MM.1S (cell line): Measurements from ENCODE around the gene TMEM80.
A peak's percentile ranks its signal among the peaks of the same experiment; 100 is the strongest.

ENCODE experiments used
- DNase-seq: peaks from one replicate; pipeline ENCODE4 v3.0.0-alpha.2; 2015
- H2AFZ ChIP-seq: fragments of 300-600 bp; sonication (generic); 2 replicates; pipeline ENCODE4 v1.6.0; 2016; ENCODE audit warnings: antibody characterized with exemption, low read length
- H3F3A ChIP-seq: fragments of 300-600 bp; sonication (generic); 2 replicates; pipeline ENCODE4 v1.6.1; 2016; ENCODE audit warnings: mild to moderate bottlenecking, antibody characterized with exemption, low read length, moderate library complexity, mixed read lengths; ENCODE audit not compliant: insufficient read depth
- H3K27ac ChIP-seq: fragments of 300-600 bp; sonication (generic); 2 replicates; pipeline ENCODE4 v1.5.1; 2016; ENCODE audit warnings: mild to moderate bottlenecking, low read length
- H3K27me3 ChIP-seq: fragments of 300-600 bp; sonication (generic); replicated peaks from 2 replicates; pipeline ENCODE4 v1.6.0; 2016; ENCODE audit warnings: low read length; ENCODE audit not compliant: insufficient read depth
- H3K36me3 ChIP-seq: fragments of 300-600 bp; sonication (generic); replicated peaks from 2 replicates; pipeline ENCODE4 v1.6.1; 2016; ENCODE audit warnings: mild to moderate bottlenecking, low read length, mixed read lengths; ENCODE audit not compliant: insufficient read depth
- H3K4me1 ChIP-seq: fragments of 300-600 bp; sonication (generic); 2 replicates; pipeline ENCODE4 v1.6.1; 2016; ENCODE audit warnings: low read length, mixed read lengths
- H3K4me2 ChIP-seq: fragments of 300-600 bp; sonication (generic); 2 replicates; pipeline ENCODE4 v1.6.0; 2016; ENCODE audit warnings: low read depth, low read length
- H3K4me3 ChIP-seq: fragments of 300-600 bp; sonication (generic); 2 replicates; pipeline ENCODE4 v1.5.1; 2016; ENCODE audit warnings: low read length, mixed read lengths
- H3K79me2 ChIP-seq: fragments of 300-600 bp; sonication (generic); 2 replicates; pipeline ENCODE4 v1.6.1; 2016; ENCODE audit warnings: mixed run types, low read length, mixed read lengths
- H3K9ac ChIP-seq: fragments of 300-600 bp; sonication (generic); 2 replicates; pipeline ENCODE4 v1.6.1; 2016; ENCODE audit warnings: low read length, mixed read lengths
- H3K9me2 ChIP-seq: fragments of 300-600 bp; sonication (generic); replicated peaks from 2 replicates; pipeline ENCODE4 v1.6.1; 2016; ENCODE audit warnings: mild to moderate bottlenecking, low read length, mixed read lengths; ENCODE audit not compliant: insufficient read depth
- H3K9me3 ChIP-seq: fragments of 300-600 bp; sonication (generic); replicated peaks from 2 replicates; pipeline ENCODE4 v1.6.1; 2016; ENCODE audit warnings: mild to moderate bottlenecking, low read length, mixed read lengths; ENCODE audit not compliant: insufficient read depth
- H4K20me1 ChIP-seq: fragments of 300-600 bp; sonication (generic); 2 replicates; pipeline ENCODE4 v1.6.1; 2016; ENCODE audit warnings: mild to moderate bottlenecking, low read length, moderate library complexity, mixed read lengths; ENCODE audit not compliant: insufficient read depth
- EZH2 ChIP-seq: fragments of 300-600 bp; sonication (generic); optimal IDR thresholded peaks from 2 replicates; pipeline ENCODE3; 2017; ENCODE audit warnings: low read depth, mild to moderate bottlenecking, antibody characterized with exemption, low read length, mixed read lengths
- EZH2phosphoT487 ChIP-seq: fragments of 300-600 bp; sonication (generic); IDR thresholded peaks from 2 replicates; pipeline ENCODE4 v1.6.1; 2018; ENCODE audit warnings: antibody characterized with exemption, low read length
- TF ChIP-seq, protein P1 (sequence below): fragments of 300-600 bp; sonication (generic); IDR thresholded peaks from 2 replicates; pipeline ENCODE4 v1.5.1; 2016; ENCODE audit warnings: antibody characterized with exemption, low read length, mixed read lengths

The TMEM80 gene

DNA sequence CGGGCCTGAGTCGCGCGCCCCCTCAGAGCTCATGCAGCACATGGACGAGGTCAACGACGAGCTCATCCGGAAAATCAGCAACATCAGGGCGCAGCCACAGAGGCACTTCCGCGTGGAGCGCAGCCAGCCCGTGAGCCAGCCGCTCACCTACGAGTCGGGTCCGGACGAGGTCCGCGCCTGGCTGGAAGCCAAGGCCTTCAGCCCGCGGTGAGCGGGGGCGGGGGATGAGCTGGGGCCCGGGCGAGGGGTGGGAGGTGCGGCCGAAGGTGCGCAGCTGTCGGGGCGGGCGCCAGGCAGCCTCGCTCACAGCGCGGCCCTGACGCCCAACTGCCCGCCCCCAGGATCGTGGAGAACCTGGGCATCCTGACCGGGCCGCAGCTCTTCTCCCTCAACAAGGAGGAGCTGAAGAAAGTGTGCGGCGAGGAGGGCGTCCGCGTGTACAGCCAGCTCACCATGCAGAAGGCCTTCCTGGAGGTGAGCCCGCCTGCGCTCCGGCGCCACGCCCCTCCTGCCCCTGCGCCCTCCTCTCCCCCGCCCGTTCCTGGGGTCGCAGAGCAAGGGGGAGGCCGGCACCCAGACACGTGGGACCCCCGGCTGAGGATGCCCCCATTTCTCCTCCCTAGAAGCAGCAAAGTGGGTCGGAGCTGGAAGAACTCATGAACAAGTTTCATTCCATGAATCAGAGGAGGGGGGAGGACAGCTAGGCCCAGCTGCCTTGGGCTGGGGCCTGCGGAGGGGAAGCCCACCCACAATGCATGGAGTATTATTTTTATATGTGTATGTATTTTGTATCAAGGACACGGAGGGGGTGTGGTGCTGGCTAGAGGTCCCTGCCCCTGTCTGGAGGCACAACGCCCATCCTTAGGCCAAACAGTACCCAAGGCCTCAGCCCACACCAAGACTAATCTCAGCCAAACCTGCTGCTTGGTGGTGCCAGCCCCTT is 30.9 kb downstream of the TMEM80 start:
- Histone ChIP-seq H2AFZ (peak overlapping the region; percentile 55), H3K9me3 (no peaks in the 10 kb centered on the region), H3K9ac (peak overlapping the region; percentile 34; the same call in 1 of the 2 replicates), H3K36me3 (no peaks in the 10 kb centered on the region), H3K4me1 (peaks cover 13% of the 10 kb centered on the region), H3F3A (peaks cover 16% of the 10 kb centered on the region; the same call in 1 of the 2 replicates), H3K9me2 (no peaks in the 10 kb centered on the region), H3K27ac (no peak overlapping the region; the same call in 1 of the 2 replicates), H3K4me2 (peak overlapping the region; percentile 60), H3K79me2 (no peaks in the 10 kb centered on the region), H3K27me3 (no peaks in the 10 kb centered on the region), H3K4me3 (peak overlapping the region; percentile 48), H4K20me1 (no peaks in the 10 kb centered on the region)
- DNase-seq: peak; percentile 87
- TF ChIP-seq, protein P1, sequence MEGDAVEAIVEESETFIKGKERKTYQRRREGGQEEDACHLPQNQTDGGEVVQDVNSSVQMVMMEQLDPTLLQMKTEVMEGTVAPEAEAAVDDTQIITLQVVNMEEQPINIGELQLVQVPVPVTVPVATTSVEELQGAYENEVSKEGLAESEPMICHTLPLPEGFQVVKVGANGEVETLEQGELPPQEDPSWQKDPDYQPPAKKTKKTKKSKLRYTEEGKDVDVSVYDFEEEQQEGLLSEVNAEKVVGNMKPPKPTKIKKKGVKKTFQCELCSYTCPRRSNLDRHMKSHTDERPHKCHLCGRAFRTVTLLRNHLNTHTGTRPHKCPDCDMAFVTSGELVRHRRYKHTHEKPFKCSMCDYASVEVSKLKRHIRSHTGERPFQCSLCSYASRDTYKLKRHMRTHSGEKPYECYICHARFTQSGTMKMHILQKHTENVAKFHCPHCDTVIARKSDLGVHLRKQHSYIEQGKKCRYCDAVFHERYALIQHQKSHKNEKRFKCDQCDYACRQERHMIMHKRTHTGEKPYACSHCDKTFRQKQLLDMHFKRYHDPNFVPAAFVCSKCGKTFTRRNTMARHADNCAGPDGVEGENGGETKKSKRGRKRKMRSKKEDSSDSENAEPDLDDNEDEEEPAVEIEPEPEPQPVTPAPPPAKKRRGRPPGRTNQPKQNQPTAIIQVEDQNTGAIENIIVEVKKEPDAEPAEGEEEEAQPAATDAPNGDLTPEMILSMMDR: no peak
- TF ChIP-seq EZH2phosphoT487 (no peak), EZH2 (no peak)

DNA sequence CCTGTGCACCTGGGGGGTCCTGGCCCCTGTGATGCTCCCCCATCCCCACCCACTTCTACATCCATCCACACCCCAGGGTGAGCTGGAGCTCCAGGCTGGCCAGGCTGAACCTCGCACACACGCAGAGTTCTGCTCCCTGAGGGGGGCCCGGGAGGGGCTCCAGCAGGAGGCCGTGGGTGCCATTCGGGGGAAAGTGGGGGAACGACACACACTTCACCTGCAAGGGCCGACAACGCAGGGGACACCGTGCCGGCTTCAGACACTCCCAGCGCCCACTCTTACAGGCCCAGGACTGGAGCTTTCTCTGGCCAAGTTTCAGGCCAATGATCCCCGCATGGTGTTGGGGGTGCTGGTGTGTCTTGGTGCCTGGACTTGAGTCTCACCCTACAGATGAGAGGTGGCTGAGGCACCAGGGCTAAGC is 31.7 kb downstream of the TMEM80 start:
- no peak overlapping the region for H3K4me3 ChIP-seq
- H2AFZ ChIP-seq: no peak overlapping the region
- H3K9me3 ChIP-seq: no peaks in the 10 kb centered on the region
- no peak overlapping the region for H3K9ac ChIP-seq
- H3K27ac ChIP-seq: no peak overlapping the region
- DNase-seq: no peak
- TF ChIP-seq EZH2phosphoT487 (no peak), EZH2 (no peak)
- TF ChIP-seq, protein P1: no peak
- no peaks in the 10 kb centered on the region for H3K27me3 ChIP-seq
- H3K4me1 ChIP-seq: peaks cover 7% of the 10 kb centered on the region
- H3F3A ChIP-seq: peaks cover 16% of the 10 kb centered on the region; the same call in 1 of the 2 replicates
- no peaks in the 10 kb centered on the region for H3K9me2 ChIP-seq
- H3K79me2 ChIP-seq: no peaks in the 10 kb centered on the region
- H3K36me3 ChIP-seq: no peaks in the 10 kb centered on the region
- no peaks in the 10 kb centered on the region for H4K20me1 ChIP-seq
- no peak overlapping the region; the same call in 1 of the 2 replicates for H3K4me2 ChIP-seq

DNA sequence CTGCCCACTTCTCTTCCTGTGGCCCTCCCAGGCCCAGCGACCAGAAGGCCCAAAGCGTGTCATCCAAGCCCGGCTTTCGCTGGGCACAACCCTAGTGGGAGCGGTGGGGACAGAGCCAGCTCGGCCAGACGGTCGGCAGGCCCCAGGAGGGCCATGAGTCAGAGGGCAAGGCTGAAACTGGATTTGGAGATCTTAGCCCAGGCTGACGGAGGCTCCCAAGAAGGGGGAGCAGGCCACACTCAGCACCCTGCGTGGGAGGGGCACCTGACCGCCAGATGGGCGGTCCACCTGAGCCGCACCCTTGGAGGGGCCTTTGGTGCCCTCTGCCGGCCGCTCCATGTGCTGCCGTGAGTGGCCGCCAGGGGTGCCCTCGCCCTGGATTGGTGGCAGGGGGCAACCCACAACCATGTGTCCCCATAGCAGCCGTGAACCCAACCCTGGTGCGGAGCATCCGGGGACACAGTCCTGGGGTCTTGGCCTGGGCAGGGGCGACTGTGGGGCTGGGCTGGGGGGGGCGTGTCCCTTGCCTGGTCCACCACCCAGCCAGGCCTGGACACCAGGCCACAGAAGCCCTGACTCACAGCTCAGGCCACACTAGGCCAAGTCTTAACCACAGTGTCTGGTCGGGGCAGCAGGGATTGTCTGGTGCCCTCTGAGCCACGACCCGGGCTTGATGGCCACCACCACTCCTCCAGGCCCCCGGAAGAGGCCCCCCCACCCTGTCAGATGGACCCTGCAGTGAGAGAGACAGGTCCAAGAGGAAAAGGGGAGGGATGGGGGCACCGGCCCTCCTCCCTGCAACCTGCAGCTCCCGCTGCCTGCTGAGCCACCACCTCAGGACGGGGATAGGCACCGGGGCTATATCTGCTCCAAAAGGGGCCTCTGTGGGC is 32.5 kb downstream of the TMEM80 start:
- no peak overlapping the region for H2AFZ ChIP-seq
- H3K9me2 ChIP-seq: no peaks in the 10 kb centered on the region
- peaks cover 16% of the 10 kb centered on the region; the same call in 1 of the 2 replicates for H3F3A ChIP-seq
- no peak overlapping the region for H3K4me3 ChIP-seq
- peak; percentile 74 for DNase-seq
- peak overlapping the region; percentile 10; the same call in 1 of the 2 replicates for H3K4me2 ChIP-seq
- no peaks in the 10 kb centered on the region for H4K20me1 ChIP-seq
- H3K36me3 ChIP-seq: no peaks in the 10 kb centered on the region
- H3K27me3 ChIP-seq: peaks cover 3% of the 10 kb centered on the region; the same call in 1 of the 2 replicates
- TF ChIP-seq, protein P1: peak; percentile 100
- no peak for TF ChIP-seq EZH2
- TF ChIP-seq EZH2phosphoT487: no peak
- H3K79me2 ChIP-seq: no peaks in the 10 kb centered on the region
- H3K27ac ChIP-seq: no peak overlapping the region
- no peaks in the 10 kb centered on the region for H3K9me3 ChIP-seq
- peaks cover 5% of the 10 kb centered on the region; the same call in 1 of the 2 replicates for H3K4me1 ChIP-seq
- H3K9ac ChIP-seq: no peak overlapping the region
